ENCODE results near the gene TWIST2. TPM values are rescaled to one million over a fixed set of nuclear protein-coding genes. Genes with fewer than 3 reads are reported as not detected.

TWIST2 gene
- polyA plus RNA-seq, 3 donors, result 3.4 to 99.9 (median 63.3) TPM

GRCh38 chr2:238939521-238940403 is 91.9 kb downstream of the TWIST2 start:
- 86 to 95% (median 94%) methylated on average over 8 of the region's 8 CpGs for WGBS, 3 donors
- no peak overlapping the region for H3K27ac ChIP-seq (ENCODE audit: low read depth, low read length)

DNA sequence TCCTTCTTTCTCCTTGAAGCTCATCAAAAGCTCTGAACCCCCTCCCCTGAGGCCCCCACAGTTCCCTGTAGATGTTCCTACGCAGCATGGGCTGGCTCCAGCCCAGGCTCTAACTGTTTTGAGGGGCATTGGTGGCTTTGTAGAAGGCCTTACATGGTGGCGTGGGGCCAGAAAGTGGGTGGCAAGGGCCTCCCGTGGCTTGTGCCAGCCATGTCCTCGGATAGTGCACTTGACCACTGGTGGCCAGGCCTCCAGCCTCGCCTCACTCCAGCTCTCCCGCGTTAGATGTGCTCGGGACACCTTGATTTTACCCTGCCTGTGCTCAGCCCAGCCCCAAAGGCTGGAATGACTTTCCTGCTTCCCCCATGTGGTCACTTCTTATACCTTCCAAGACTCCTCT is 92.9 kb downstream of the TWIST2 start:
- WGBS, 3 donors, result 68 to 92% (median 89%) methylated on average over 8 of the region's 8 CpGs
- H3K27ac ChIP-seq (ENCODE audit: low read depth, low read length), result no peak overlapping the region

DNA sequence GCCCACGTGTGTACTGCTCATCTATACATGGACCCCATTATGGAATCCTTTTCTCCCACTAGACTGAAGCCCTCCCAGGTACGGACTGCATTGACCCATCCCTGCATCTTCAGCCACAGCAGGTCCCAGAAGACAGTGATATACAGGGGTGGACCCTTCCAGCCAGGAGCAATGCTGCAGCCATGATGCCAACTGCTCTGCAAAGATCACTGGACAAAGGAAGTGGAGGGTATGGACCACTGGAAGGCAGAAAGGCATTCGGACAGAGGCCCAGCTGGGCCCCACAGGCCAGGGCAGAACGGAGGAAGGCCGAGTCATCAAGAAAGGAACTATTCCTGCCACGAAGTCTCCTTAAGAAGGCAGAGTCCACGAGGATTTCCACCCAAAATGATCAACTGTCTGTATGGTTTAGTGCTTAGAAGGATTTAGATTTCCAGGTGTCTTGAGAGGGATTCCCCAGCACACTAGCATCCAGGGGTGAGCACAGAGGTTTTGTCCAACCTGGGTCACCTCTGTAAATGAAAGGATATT is 93.4 kb downstream of the TWIST2 start:
- 59 to 78% (median 78%) methylated on average over 7 of the region's 7 CpGs for WGBS, 3 donors

GRCh38 chr2:238942080-238942725 is 94.3 kb downstream of the TWIST2 start:
- H3K27ac ChIP-seq (ENCODE audit: low read depth, low read length), result no peak overlapping the region
- 82 to 92% (median 92%) methylated on average over 19 of the region's 19 CpGs for WGBS, 3 donors

More for the DNA sequence above, 93.4 kb downstream of the TWIST2 start:
- H3K27ac ChIP-seq (ENCODE audit: low read depth, low read length), result no peak overlapping the region

DNA sequence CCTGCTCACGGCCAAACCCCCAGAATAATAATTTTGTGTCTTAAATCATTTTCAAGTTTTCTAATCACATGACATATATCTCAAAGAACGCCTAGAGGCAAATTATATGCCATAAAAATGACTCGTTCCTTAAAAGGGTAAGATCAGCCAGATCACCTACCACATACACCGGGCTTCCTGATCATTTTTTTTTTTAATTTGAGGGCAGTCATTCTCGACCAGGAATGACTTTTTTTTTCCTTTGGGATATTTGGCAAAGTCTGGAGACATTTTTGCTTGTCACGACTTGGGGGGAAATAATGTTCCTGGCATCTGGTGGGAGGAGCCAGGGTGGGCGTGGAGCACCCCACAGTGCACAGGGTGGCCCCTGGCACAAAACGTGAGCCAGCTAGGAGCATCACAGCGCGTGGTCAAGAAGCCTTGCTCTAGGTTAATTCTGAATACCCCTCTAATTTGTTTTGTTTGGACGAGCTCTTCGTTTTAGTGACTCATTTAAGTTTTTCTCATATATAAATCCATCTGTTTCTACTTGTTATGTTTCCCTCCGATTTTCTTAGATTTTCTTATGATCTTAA is 94.9 kb downstream of the TWIST2 start:
- WGBS, 3 donors, result 64 to 80% (median 66%) methylated on average over 13 of the region's 13 CpGs
- H3K27ac ChIP-seq (ENCODE audit: low read depth, low read length), result no peak overlapping the region

GRCh38 chr2:238943338-238944067 is 95.6 kb downstream of the TWIST2 start:
- H3K27ac ChIP-seq (ENCODE audit: low read depth, low read length), result no peak overlapping the region
- 70 to 89% (median 80%) methylated on average over 14 of the region's 14 CpGs for WGBS, 3 donors

GRCh38 chr2:238945433-238946150 is 97.7 kb downstream of the TWIST2 start:
- WGBS, 3 donors, result 65 to 72% (median 66%) methylated on average over 5 of the region's 5 CpGs
- no peak overlapping the region for H3K27ac ChIP-seq (ENCODE audit: low read depth, low read length)

- WGBS, 3 donors, result 80 to 94% (median 91%) methylated on average over 6 of the region's 6 CpGs
- no peak overlapping the region for H3K27ac ChIP-seq (ENCODE audit: low read depth, low read length)
These were observed 98.7 kb downstream of the TWIST2 start for GRCh38 chr2:238946318-238947242.

GRCh38 chr2:238947243-238947760 is 99.4 kb downstream of the TWIST2 start:
- 85 to 92% (median 89%) methylated on average over 9 of the region's 9 CpGs for WGBS, 3 donors
- H3K27ac ChIP-seq (ENCODE audit: low read depth, low read length), result no peak overlapping the region

DNA sequence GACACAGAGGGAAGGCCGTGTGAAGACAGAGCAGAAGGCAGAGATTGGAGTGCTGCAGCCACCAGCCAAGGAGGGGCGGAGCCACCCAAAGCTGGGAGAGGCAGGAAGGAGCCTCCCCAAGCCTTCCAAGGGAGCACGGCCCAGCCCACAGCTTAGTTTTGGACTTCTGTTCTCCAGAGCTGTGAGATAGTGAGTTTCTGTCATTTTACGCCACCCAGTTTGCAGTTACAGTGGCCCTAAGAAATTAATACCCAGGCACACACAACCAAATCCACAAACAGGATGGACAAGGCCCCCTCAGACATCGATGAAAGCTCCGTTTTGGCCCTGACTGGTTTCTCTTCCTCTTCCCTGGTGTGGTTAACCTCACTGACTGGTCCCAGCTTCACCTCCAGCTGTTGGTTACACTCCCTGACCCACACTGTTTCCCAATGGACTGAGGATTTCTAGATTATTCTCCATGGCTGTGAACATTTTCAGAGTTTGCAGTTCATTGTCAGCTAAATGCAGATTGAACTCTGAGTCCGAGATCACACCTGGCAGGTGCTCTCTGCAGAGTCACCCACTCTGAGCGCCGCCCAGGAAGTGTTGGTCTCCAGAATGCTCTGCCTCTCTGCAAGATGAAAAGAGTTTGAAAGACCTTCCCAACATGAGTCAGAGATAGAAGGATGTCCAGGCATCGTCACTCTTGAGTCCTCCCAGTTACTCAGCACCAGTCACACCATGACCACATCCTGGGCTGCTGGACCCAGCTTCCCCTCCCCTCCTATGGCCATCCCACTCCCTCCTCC is 100.2 kb downstream of the TWIST2 start:
- H3K27ac ChIP-seq (ENCODE audit: low read depth, low read length), result no peak overlapping the region
- 44 to 68% (median 49%) methylated on average over 9 to 10 of the region's 10 CpGs for WGBS, 3 donors

DNA sequence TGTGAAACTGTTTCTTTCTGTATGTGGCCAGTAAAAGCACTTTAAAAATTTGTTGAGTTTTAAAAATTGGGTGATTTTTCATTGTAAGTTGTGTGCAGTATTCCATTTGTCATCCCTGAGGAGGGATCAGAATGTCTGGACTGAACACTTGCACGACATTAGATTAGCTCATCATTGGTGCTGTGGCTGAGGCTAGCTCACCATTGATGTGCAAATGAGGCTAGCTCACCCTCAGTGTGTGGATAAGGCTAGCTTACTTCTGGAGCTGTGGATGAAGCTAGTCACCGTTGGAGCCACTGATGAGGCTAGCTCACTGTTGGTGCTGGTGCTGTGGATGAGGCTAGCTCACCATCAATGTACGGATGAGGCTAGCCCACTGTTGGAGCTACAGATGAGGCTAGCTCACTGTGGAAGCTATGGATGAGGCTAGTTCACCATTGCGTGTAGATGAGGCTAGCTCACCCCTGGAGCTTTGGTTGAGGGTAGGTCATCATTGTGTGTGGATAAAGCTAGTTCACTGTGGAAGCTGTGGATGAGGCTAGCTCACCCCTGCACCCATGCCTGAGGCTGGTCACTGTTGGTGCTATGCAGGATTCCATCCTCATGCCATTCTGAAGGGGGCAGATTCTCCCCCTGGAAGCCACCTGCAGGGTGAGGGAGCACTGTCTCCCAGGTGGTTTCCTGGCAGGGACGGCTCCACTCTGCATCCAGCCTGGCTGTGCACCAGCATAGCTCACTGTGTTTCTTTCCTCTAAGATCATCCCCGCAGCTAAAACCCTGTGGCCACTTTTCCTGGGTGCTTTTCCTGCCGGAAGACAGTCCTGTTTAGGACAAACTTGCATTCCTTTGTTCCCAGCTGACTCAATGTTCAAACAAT is 101.1 kb downstream of the TWIST2 start:
- no peak overlapping the region for H3K27ac ChIP-seq (ENCODE audit: low read depth, low read length)
- 64 to 82% (median 77%) methylated on average over 7 of the region's 7 CpGs for WGBS, 3 donors

- WGBS, 3 donors, result 64 to 79% (median 78%) methylated on average over 10 of the region's 10 CpGs
- H3K27ac ChIP-seq (ENCODE audit: low read depth, low read length), result no peak overlapping the region
These were observed 101.9 kb downstream of the TWIST2 start for GRCh38 chr2:238949710-238950345.

GRCh38 chr2:238950551-238950950 is 102.7 kb downstream of the TWIST2 start:
- H3K27ac ChIP-seq (ENCODE audit: low read depth, low read length), result no peak overlapping the region
- WGBS, 3 donors, result 83 to 93% (median 91%) methylated on average over 13 of the region's 13 CpGs

GRCh38 chr2:238952261-238952919 is 104.5 kb downstream of the TWIST2 start:
- 78 to 88% (median 81%) methylated on average over 5 of the region's 5 CpGs for WGBS, 3 donors
- no peak overlapping the region for H3K27ac ChIP-seq (ENCODE audit: low read depth, low read length)
